Measurements from ENCODE around the gene ATG13. TPM values are rescaled to one million over a fixed set of nuclear protein-coding genes. Genes with fewer than 3 reads are reported as not detected.

The ATG13 gene
- total and polyA plus RNA-seq, 2 of the 8 experiments (the other 6 are each of a cell fraction or from before 2014, with no cell fraction given): 65.0 to 77.4 TPM

GRCh38 chr11:46594785-46595184 is 22.6 kb upstream of the ATG13 start:
- peaks cover 2% of the 10 kb centered on the region; the same call in 1 of the 2 replicates for H3K79me1 ChIP-seq (ENCODE audit: low read depth, low read length)
- no peak overlapping the region for H4K5ac ChIP-seq (ENCODE audit: insufficient read length, low read depth, low read length)
- POLR2A ChIA-PET (ENCODE audit: partially characterized antibody): interaction anchor here (0.5 to 0.7 kb wide), 2 partner anchors 40 to 63 kb away, joined by 4 to 7 read pairs; no protein-coding TSS in a partner anchor
- H3K27ac ChIP-seq (ENCODE audit: low read depth, low read length): no peak overlapping the region
- no peaks in the 10 kb centered on the region for H3K23me2 ChIP-seq (ENCODE audit: low read depth, low read length)
- no peak overlapping the region for H3K14ac ChIP-seq (ENCODE audit: insufficient read length)
- H3K27me3 ChIP-seq (replicated peaks in 1 of 4; ENCODE audit: control insufficient read depth in 3 of 4, extremely low read depth in 1 of 4, insufficient read depth in 3 of 4, low read length in 3 of 4): no peaks in the 10 kb centered on the region
- peak overlapping the region; percentile 82 to 87; a peak in 3 of 4 replicates for H3K4me2 ChIP-seq (ENCODE audit: insufficient read depth in 1 of 2, low read depth in 2 of 2, low read length in 2 of 2)
- H2BK15ac ChIP-seq (ENCODE audit: low read length): no peak overlapping the region
- DNase-seq (ENCODE audit: low read depth in 1 of 2, low spot score in 2 of 2) (no peak), FAIRE-seq (no peak)
- H2BK12ac ChIP-seq (ENCODE audit: low read depth, low read length): no peak overlapping the region
- H3K4me3 ChIP-seq (ENCODE audit: extremely low read depth in 1 of 4, insufficient read depth in 2 of 4, low read depth in 3 of 4, low read length in 4 of 4): peak overlapping the region in 1 of 4 experiments; percentile 95; a peak in 1 of 8 replicates
- no peak overlapping the region; a peak in 1 of 7 replicates for H3K9ac ChIP-seq (replicated peaks in 1 of 4; ENCODE audit: extremely low read depth in 1 of 4, low read depth in 3 of 4, low read length in 3 of 4)
- H3K79me2 ChIP-seq (ENCODE audit: control insufficient read depth in 1 of 2, insufficient read depth in 2 of 2, low read length in 2 of 2): peaks cover 11 to 39% of the 10 kb centered on the region in 2 experiments
- no peaks in the 10 kb centered on the region for H3K36me3 ChIP-seq (ENCODE audit: control insufficient read depth in 2 of 4, insufficient read depth in 4 of 4, low read length in 3 of 4)
- no peak overlapping the region for H2BK5ac ChIP-seq (ENCODE audit: low read depth, low read length)
- H3K23ac ChIP-seq (ENCODE audit: insufficient read length): no peak overlapping the region
- WGBS, 2 experiments (ENCODE audit: extremely low coverage in 1 of 2, insufficient coverage in 1 of 2, insufficient read length in 1 of 2, insufficient replicate concordance in 2 of 2, low coverage in 1 of 2, low lambda C conversion rate in 2 of 2, missing lambda C conversion rate in 1 of 2): 94% methylated on average over 10 of the region's 10 CpGs; no CpG with 5 or more reads in 1 of the 2 experiments
- no peak overlapping the region for H2BK120ac ChIP-seq (replicated peaks; ENCODE audit: low read depth, low read length)
- no peak overlapping the region for H3K18ac ChIP-seq (ENCODE audit: extremely low read depth, low read length)
- peak overlapping the region; percentile 47; the same call in 1 of the 2 replicates for H2AFZ ChIP-seq (ENCODE audit: low read length)
- no peak overlapping the region for H3K4ac ChIP-seq (replicated peaks; ENCODE audit: insufficient read length, low read depth, low read length)
- CTCF ChIA-PET (ENCODE audit: partially characterized antibody): interaction anchor here (0.6 kb wide), 2 partner anchors 39 to 215 kb away, joined by 3 read pairs; no protein-coding TSS in a partner anchor
- no peak overlapping the region for H2BK20ac ChIP-seq (ENCODE audit: low read length)
- H2AK5ac ChIP-seq (ENCODE audit: low read depth, low read length): no peak overlapping the region
- peak overlapping the region; percentile 64 for H4K91ac ChIP-seq (replicated peaks; ENCODE audit: insufficient read length, low read length)
- H4K20me1 ChIP-seq (replicated peaks in 1 of 2; ENCODE audit: control insufficient read depth in 1 of 2, insufficient read depth in 2 of 2, low read length in 2 of 2): peaks cover 3 to 5% of the 10 kb centered on the region in 2 experiments
- peaks cover 0 to 5% (median 3%) of the 10 kb centered on the region in 4 experiments; a peak in 4 of 7 replicates for H3K4me1 ChIP-seq (replicated peaks in 1 of 4; ENCODE audit: control insufficient read depth in 3 of 4, insufficient read depth in 4 of 4, low read length in 3 of 4)
- H4K8ac ChIP-seq (ENCODE audit: extremely low read depth, insufficient read depth, low read length): no peak overlapping the region
- H3K56ac ChIP-seq (replicated peaks; ENCODE audit: insufficient read length, low read depth, low read length): no peak overlapping the region
- H3K9me3 ChIP-seq (ENCODE audit: insufficient read depth in 2 of 2, low read depth in 1 of 2, low read length in 1 of 2): no peaks in the 10 kb centered on the region
- TF ChIP-seq, protein P1, sequence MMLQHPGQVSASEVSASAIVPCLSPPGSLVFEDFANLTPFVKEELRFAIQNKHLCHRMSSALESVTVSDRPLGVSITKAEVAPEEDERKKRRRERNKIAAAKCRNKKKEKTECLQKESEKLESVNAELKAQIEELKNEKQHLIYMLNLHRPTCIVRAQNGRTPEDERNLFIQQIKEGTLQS (IDR thresholded peaks at IDR 0.05; ENCODE audit: insufficient read depth, low read depth, low read length): no peak

Data from H1 (cell line).